ENCODE measurements around the gene TGM2. TPM values are rescaled to one million over a fixed set of nuclear protein-coding genes. Genes with fewer than 3 reads are reported as not detected.

The TGM2 gene
- total RNA-seq, 1 experiment from 2014 or later, result 113 TPM

DNA sequence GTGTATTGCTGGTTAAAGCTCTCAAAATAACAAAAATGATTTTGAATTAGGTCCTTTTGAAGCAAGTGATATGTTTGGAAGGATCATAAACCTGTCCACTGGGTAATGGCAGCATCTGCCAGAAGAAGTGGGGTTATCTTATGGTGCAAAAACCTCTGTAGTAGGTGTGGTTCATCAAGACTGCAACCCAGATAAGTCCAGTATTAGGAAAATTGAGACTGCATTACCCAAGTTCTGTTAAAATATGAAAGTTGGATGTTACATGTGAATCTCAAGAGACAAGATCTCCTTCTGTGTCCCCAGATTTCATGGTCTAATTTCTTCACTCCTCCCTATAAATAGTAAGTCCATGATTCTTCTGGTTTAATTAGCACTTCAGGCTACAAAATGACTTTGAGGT lies 72.2 kb downstream of the TGM2 start:
- DNase-seq (ENCODE audit: low read depth, low spot score), result no peak
- Histone ChIP-seq H3K4me1 (ENCODE audit: control insufficient read depth, insufficient read depth, low read length) (peaks cover 13% of the 10 kb centered on the region), H3K9me3 (ENCODE audit: control insufficient read depth, insufficient read depth, low read depth, low read length) (no peaks in the 10 kb centered on the region), H3K36me3 (ENCODE audit: control insufficient read depth, insufficient read depth, low read length) (peaks cover 6% of the 10 kb centered on the region), H3K27ac (ENCODE audit: low read length) (no peak overlapping the region; the same call in 1 of the 2 replicates), H3K27me3 (ENCODE audit: control insufficient read depth, insufficient read depth, low read length) (no peaks in the 10 kb centered on the region), H3K4me3 (ENCODE audit: low read depth in 2 of 2, low read length in 2 of 2) (no peak overlapping the region)
- CTCF ChIA-PET, result no interaction called here
- no peak for TF ChIP-seq TCF7L2 (IDR thresholded peaks at IDR 0.05; ENCODE audit: low read depth, low read length)
- TF ChIP-seq SIN3A (IDR thresholded peaks at IDR 0.05; ENCODE audit: borderline replicate concordance, insufficient read depth, low read depth, low read length), result no peak
- TF ChIP-seq, protein P1, sequence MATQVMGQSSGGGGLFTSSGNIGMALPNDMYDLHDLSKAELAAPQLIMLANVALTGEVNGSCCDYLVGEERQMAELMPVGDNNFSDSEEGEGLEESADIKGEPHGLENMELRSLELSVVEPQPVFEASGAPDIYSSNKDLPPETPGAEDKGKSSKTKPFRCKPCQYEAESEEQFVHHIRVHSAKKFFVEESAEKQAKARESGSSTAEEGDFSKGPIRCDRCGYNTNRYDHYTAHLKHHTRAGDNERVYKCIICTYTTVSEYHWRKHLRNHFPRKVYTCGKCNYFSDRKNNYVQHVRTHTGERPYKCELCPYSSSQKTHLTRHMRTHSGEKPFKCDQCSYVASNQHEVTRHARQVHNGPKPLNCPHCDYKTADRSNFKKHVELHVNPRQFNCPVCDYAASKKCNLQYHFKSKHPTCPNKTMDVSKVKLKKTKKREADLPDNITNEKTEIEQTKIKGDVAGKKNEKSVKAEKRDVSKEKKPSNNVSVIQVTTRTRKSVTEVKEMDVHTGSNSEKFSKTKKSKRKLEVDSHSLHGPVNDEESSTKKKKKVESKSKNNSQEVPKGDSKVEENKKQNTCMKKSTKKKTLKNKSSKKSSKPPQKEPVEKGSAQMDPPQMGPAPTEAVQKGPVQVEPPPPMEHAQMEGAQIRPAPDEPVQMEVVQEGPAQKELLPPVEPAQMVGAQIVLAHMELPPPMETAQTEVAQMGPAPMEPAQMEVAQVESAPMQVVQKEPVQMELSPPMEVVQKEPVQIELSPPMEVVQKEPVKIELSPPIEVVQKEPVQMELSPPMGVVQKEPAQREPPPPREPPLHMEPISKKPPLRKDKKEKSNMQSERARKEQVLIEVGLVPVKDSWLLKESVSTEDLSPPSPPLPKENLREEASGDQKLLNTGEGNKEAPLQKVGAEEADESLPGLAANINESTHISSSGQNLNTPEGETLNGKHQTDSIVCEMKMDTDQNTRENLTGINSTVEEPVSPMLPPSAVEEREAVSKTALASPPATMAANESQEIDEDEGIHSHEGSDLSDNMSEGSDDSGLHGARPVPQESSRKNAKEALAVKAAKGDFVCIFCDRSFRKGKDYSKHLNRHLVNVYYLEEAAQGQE (IDR thresholded peaks at IDR 0.05; ENCODE audit: insufficient read depth in 1 of 2, low read depth in 2 of 2, low read length in 1 of 2), result no peak
- TF ChIP-seq, protein P2, sequence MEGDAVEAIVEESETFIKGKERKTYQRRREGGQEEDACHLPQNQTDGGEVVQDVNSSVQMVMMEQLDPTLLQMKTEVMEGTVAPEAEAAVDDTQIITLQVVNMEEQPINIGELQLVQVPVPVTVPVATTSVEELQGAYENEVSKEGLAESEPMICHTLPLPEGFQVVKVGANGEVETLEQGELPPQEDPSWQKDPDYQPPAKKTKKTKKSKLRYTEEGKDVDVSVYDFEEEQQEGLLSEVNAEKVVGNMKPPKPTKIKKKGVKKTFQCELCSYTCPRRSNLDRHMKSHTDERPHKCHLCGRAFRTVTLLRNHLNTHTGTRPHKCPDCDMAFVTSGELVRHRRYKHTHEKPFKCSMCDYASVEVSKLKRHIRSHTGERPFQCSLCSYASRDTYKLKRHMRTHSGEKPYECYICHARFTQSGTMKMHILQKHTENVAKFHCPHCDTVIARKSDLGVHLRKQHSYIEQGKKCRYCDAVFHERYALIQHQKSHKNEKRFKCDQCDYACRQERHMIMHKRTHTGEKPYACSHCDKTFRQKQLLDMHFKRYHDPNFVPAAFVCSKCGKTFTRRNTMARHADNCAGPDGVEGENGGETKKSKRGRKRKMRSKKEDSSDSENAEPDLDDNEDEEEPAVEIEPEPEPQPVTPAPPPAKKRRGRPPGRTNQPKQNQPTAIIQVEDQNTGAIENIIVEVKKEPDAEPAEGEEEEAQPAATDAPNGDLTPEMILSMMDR (IDR thresholded peaks at IDR 0.05), result no peak
- TF ChIP-seq POLR2AphosphoS5 (IDR thresholded peaks at IDR 0.05; ENCODE audit: low read depth, low read length), result no peak
- no TSS peak for BruUV-seq (replicated peaks)
- intact Hi-C loops (cut with micrococcal nuclease; ENCODE audit: unreplicated experiment), result no loop called here
- in situ Hi-C loops (cut with HindIII; ENCODE audit: low pct_unique_long_range_greater_than_20kb, low sequenced_read_pairs), result no loop called here
- POLR2A ChIA-PET, result no interaction called here
- no peak for ATAC-seq

DNA sequence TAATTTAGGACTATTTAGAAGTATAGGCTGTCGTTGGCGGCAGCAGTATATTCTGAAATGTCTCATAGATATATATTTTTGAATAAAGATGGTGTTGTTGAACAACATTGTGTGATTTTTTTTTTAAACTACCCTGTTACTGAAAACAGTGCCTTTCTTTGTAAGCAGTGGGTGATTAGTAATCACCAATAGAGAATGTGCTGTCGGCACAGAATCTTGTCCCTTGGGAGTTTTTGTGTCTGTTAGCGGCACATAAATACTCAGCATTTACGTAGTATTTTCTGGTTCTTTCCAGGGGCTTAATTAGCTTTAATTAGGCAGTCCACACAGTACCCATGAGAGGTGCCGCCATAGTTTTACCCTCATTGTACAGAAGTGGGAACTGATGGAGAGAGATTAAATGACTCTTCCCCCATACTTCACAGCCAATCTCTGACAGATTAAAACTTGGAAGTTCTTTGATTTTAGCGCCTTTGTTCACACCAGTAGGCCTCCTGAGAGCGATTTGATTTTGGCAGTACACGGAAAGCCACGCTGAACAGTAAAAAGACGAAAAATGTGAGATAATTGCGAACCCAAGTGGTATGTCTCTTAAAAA lies 72.7 kb downstream of the TGM2 start:
- in situ Hi-C loops (cut with HindIII; ENCODE audit: low pct_unique_long_range_greater_than_20kb, low sequenced_read_pairs), result no loop called here
- no peak for ATAC-seq
- no peak overlapping the region; the same call in 1 of the 2 replicates for H3K27ac ChIP-seq (ENCODE audit: low read length)

More for the DNA sequence above, 72.7 kb downstream of the TGM2 start:
- H3K4me3 ChIP-seq (ENCODE audit: low read depth in 2 of 2, low read length in 2 of 2), result no peak overlapping the region
- no peak for TF ChIP-seq POLR2AphosphoS5 (IDR thresholded peaks at IDR 0.05; ENCODE audit: low read depth, low read length)
- TF ChIP-seq TCF7L2 (IDR thresholded peaks at IDR 0.05; ENCODE audit: low read depth, low read length), result no peak
- TF ChIP-seq, protein P2 (IDR thresholded peaks at IDR 0.05), result no peak
- TF ChIP-seq SIN3A (IDR thresholded peaks at IDR 0.05; ENCODE audit: borderline replicate concordance, insufficient read depth, low read depth, low read length), result no peak
- TF ChIP-seq, protein P1 (IDR thresholded peaks at IDR 0.05; ENCODE audit: insufficient read depth in 1 of 2, low read depth in 2 of 2, low read length in 1 of 2), result no peak
- intact Hi-C loops (cut with micrococcal nuclease; ENCODE audit: unreplicated experiment), result no loop called here
- peaks cover 7% of the 10 kb centered on the region for H3K36me3 ChIP-seq (ENCODE audit: control insufficient read depth, insufficient read depth, low read length)
- no TSS peak for BruUV-seq (replicated peaks)
- ChIA-PET CTCF (no interaction called here), POLR2A (no interaction called here)
- H3K9me3 ChIP-seq (ENCODE audit: control insufficient read depth, insufficient read depth, low read depth, low read length), result no peaks in the 10 kb centered on the region
- H3K27me3 ChIP-seq (ENCODE audit: control insufficient read depth, insufficient read depth, low read length), result no peaks in the 10 kb centered on the region
- H3K4me1 ChIP-seq (ENCODE audit: control insufficient read depth, insufficient read depth, low read length), result peaks cover 13% of the 10 kb centered on the region
- no peak for DNase-seq (ENCODE audit: low read depth, low spot score)
